Effector memory CD4-positive, alpha-beta T cell (primary cell): ENCODE results near the gene ITGB7.

Experiments used
- DNase-seq, 3 donors: peaks; one replicate each; pipeline ENCODE4 v3.0.0-alpha.2; 2020
- H3K27ac ChIP-seq: 2 replicates; pipeline ENCODE4 v1.7.0; 2013; ENCODE audit warnings: mild to moderate bottlenecking, low read length, moderate library complexity; ENCODE audit not compliant: insufficient read depth, poor library complexity, severe bottlenecking
- H3K27me3 ChIP-seq: replicated peaks from 2 replicates; pipeline ENCODE4 v1.7.0; 2013; ENCODE audit warnings: mild to moderate bottlenecking, low read length; ENCODE audit not compliant: insufficient read depth, control insufficient read depth, poor library complexity, severe bottlenecking
- H3K36me3 ChIP-seq: 2 replicates; pipeline ENCODE4 v1.7.0; 2013; ENCODE audit warnings: mild to moderate bottlenecking, low read length, moderate library complexity; ENCODE audit not compliant: control insufficient read depth, insufficient read depth
- H3K4me1 ChIP-seq: 2 replicates; pipeline ENCODE4 v1.7.0; 2013; ENCODE audit warnings: low read length, mild to moderate bottlenecking; ENCODE audit not compliant: control insufficient read depth, insufficient read depth, poor library complexity, severe bottlenecking
- H3K4me3 ChIP-seq: 2 replicates; pipeline ENCODE4 v1.7.0; 2013; ENCODE audit warnings: low read length, low read depth, mild to moderate bottlenecking; ENCODE audit not compliant: insufficient read depth, poor library complexity, severe bottlenecking
- H3K9me3 ChIP-seq: 2 replicates; pipeline ENCODE4 v1.7.0; 2013; ENCODE audit warnings: mild to moderate bottlenecking, low read length, moderate library complexity; ENCODE audit not compliant: control insufficient read depth

ITGB7 gene

GRCh38 chr12:53147653-53148052, 59.4 kb downstream of the ITGB7 start:
- Histone ChIP-seq H3K9me3 (no peaks in the 10 kb centered on the region), H3K36me3 (no peaks in the 10 kb centered on the region), H3K27ac (no peak overlapping the region), H3K27me3 (no peaks in the 10 kb centered on the region), H3K4me3 (no peak overlapping the region), H3K4me1 (no peaks in the 10 kb centered on the region)
- no peak for DNase-seq

- Histone ChIP-seq H3K36me3 (no peaks in the 10 kb centered on the region), H3K27me3 (no peaks in the 10 kb centered on the region), H3K4me3 (no peak overlapping the region), H3K9me3 (no peaks in the 10 kb centered on the region), H3K4me1 (no peaks in the 10 kb centered on the region), H3K27ac (no peak overlapping the region)
- no peak for DNase-seq
Observed at GRCh38 chr12:53147181-53147580, 59.9 kb downstream of the ITGB7 start.

GRCh38 chr12:53145383-53146260, 61.4 kb downstream of the ITGB7 start:
- Histone ChIP-seq H3K4me3 (no peak overlapping the region), H3K36me3 (no peaks in the 10 kb centered on the region), H3K27me3 (no peaks in the 10 kb centered on the region), H3K27ac (no peak overlapping the region), H3K4me1 (no peaks in the 10 kb centered on the region), H3K9me3 (no peaks in the 10 kb centered on the region)
- DNase-seq = no peak

GRCh38 chr12:53143355-53143754, 63.7 kb downstream of the ITGB7 start:
- no peak for DNase-seq
- Histone ChIP-seq H3K27me3 (no peaks in the 10 kb centered on the region), H3K4me1 (no peaks in the 10 kb centered on the region), H3K9me3 (no peaks in the 10 kb centered on the region), H3K4me3 (no peak overlapping the region), H3K27ac (no peak overlapping the region), H3K36me3 (no peaks in the 10 kb centered on the region)
